Dermis blood vessel endothelial cell (primary cell): ENCODE results near the gene CFAP43. TPM values are rescaled to one million over a fixed set of nuclear protein-coding genes. Genes with fewer than 3 reads are reported as not detected.

Source experiments
- DNase-seq: peaks from one replicate; pipeline ENCODE4 v3.0.0; 2010
- total RNA-seq: library from RNA; depleted of rRNA; stranded (reverse); fragments of >200 nt; gene quantifications from 2 replicates; pipeline ENCODE4 v1.2.3, GENCODE V29; 2014

CFAP43 gene
- total RNA-seq, 1 donor from 2014 or later, result not detected

- DNase-seq, result no peak
Observed at GRCh38 chr10:104090611-104091010, 141.6 kb downstream of the CFAP43 start.

DNA sequence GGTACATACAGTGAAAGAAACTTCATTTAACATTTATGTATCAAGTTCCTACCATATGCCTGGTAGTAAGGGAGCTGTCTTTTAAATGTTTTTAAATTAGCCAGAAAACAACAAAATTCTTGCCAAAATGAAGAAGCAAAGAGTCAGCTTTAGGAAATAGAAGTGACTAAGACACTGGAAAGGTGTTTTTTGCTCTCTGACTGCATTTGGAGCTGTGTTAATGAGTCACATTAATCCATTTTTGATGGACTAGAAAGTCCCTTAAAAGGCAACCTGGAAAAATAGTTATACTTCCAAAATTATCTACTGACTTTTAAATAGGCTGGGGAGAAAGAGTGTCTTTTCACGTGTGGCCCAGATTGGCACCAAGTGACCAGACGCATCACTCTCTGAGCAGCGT is 142.5 kb downstream of the CFAP43 start:
- DNase-seq, result no peak

- no peak for DNase-seq
Observed at GRCh38 chr10:104088239-104088638, 143.9 kb downstream of the CFAP43 start.

- peak; percentile 8 for DNase-seq
Observed at GRCh38 chr10:104085801-104086400, 146.3 kb downstream of the CFAP43 start, which contains the start of gene COL17A1. COL17A1 (minus strand) TSS chr10:104085880; CDS start chr10:104080673, 5,207 bp downstream.

DNA sequence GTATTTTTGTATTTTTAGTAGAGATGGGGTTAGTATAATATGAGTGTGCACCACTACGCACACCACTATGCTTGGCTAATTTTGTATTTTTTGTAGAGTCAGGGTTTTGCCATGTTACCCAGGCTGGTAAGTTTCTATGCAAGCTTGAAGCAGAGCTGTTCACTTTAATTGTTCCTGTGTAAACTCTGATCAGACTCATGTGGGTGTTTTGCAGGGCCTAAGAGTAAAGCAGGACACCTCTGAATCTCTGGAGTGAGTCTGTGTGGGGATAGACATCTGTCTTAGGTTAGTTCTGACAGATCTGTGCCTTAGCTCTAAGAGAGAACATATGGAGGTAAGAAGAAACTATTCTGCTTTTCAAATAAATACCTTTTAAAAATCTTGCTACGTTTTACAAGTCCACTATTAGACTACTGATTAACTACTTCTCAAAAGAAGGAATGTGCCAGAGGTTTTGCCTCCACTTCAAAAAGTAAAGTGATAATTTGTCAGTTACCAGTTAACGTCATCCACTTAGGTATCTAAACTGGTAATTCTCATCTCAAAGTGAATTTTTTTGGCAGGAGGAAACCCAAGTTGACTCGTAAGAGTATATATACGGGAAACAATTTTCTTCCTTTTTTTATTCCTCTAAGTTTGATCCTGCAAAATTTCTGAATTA is 147.6 kb downstream of the CFAP43 start:
- DNase-seq, result no peak

DNA sequence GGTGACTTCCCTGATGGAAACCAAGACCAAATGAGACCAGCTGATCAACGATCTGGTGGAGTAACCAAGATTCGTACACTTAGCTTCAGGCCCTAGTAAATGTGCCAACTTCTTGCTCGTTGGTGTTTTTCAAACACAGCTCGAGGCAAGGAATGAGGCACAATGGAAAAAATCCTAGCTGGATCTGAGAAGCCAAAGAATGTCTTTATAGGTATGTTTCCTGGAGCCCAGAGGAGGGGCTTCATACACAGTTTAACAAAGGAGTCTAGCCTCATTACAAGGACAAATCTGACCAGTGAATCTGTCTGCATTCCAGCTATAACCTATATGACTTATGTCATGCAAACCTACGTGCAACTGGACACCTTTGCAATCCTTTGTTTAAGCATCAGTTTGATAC is 150.2 kb downstream of the CFAP43 start:
- no peak for DNase-seq

- peak; percentile 74 for DNase-seq
Observed at GRCh38 chr10:104080762-104081161, 151.4 kb downstream of the CFAP43 start.

Other genes with a start within 250 kb of the CFAP43 start
- gene COL17A1, start 146.5 kb downstream of the CFAP43 start, total RNA-seq, result 0.34 and 0.84 TPM in 2 replicates
- gene SFR1, start 110.2 kb downstream of the CFAP43 start, total RNA-seq, result 7.0 and 10.0 TPM in 2 replicates
- gene GSTO1, start 22.5 kb upstream of the CFAP43 start, total RNA-seq, result 147 and 348 TPM in 2 replicates
- 0.51 and 0.85 TPM in 2 replicates for gene GSTO2, start 36.8 kb upstream of the CFAP43 start, total RNA-seq
- gene ITPRIP, start 106.1 kb upstream of the CFAP43 start, total RNA-seq, result 29.3 and 39.9 TPM in 2 replicates
- 0.85 and 1.2 TPM in 2 replicates for gene CFAP58, start 121.5 kb upstream of the CFAP43 start, total RNA-seq